ENCODE measurements around the gene PKD1. TPM values are rescaled to one million over a fixed set of nuclear protein-coding genes. Genes with fewer than 3 reads are reported as not detected.

Gene PKD1
- total RNA-seq, 2 donors from 2014 or later = 205 to 349 TPM

- TF ChIP-seq POLR2AphosphoS5 (IDR thresholded peaks at IDR 0.05) = no peak
- no peak for TF ChIP-seq POLR2A (IDR thresholded peaks at IDR 0.05)
- TF ChIP-seq, protein P1, sequence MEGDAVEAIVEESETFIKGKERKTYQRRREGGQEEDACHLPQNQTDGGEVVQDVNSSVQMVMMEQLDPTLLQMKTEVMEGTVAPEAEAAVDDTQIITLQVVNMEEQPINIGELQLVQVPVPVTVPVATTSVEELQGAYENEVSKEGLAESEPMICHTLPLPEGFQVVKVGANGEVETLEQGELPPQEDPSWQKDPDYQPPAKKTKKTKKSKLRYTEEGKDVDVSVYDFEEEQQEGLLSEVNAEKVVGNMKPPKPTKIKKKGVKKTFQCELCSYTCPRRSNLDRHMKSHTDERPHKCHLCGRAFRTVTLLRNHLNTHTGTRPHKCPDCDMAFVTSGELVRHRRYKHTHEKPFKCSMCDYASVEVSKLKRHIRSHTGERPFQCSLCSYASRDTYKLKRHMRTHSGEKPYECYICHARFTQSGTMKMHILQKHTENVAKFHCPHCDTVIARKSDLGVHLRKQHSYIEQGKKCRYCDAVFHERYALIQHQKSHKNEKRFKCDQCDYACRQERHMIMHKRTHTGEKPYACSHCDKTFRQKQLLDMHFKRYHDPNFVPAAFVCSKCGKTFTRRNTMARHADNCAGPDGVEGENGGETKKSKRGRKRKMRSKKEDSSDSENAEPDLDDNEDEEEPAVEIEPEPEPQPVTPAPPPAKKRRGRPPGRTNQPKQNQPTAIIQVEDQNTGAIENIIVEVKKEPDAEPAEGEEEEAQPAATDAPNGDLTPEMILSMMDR (IDR thresholded peaks at IDR 0.05) = no peak
Measured at GRCh38 chr16:2095315-2095853, 40.3 kb downstream of the PKD1 start.

DNA sequence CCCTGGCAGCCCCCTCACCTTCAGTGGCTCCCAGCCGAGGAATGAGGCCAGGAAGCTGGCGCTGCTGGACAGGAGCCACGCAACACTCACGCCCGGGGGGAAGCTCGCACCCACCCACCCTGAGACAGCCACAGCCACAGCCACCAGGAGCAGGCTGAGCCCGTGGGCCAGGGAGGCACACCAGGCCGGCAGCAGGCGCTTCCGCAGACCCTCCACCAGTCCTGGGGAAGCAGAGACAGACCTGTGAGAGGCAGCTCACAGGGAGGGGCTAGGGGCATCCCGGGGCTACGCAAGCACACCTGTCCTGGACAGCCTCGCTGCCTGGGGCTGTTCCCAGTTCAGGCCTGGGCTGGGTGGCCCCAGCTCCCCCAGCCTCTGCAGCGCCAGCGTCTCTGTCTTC is 41.9 kb downstream of the PKD1 start:
- Histone ChIP-seq H3K4me1 (replicated peaks) (peaks cover 13% of the 10 kb centered on the region), H3K27ac (no peak overlapping the region), H3K4me3 (no peak overlapping the region), H3K36me3 (peaks cover 9 to 40% of the 10 kb centered on the region in 2 donors), H3K27me3 (replicated peaks; ENCODE audit: insufficient read depth) (no peaks in the 10 kb centered on the region), H3K9me3 (no peaks in the 10 kb centered on the region)
- intact Hi-C loops (cut with DNase I) = no loop called here
- 78% methylated on average over 15 of the region's 15 CpGs for WGBS
- no peak for DNase-seq (ENCODE audit: low spot score)
- TF ChIP-seq, protein P1 (IDR thresholded peaks at IDR 0.05) = no peak
- no peak for TF ChIP-seq POLR2A (IDR thresholded peaks at IDR 0.05)
- TF ChIP-seq POLR2AphosphoS5 (IDR thresholded peaks at IDR 0.05) = no peak

More at GRCh38 chr16:2095315-2095853, 40.3 kb downstream of the PKD1 start:
- 94% methylated on average over 26 of the region's 26 CpGs for WGBS
- DNase-seq (ENCODE audit: low spot score) = no peak
- H3K27ac ChIP-seq = no peak overlapping the region
- peaks cover 9 to 35% of the 10 kb centered on the region in 2 donors for H3K36me3 ChIP-seq
- intact Hi-C loops (cut with DNase I) = no loop called here
- H3K27me3 ChIP-seq (replicated peaks; ENCODE audit: insufficient read depth) = no peaks in the 10 kb centered on the region
- no peaks in the 10 kb centered on the region for H3K9me3 ChIP-seq
- H3K4me1 ChIP-seq (replicated peaks) = peaks cover 13% of the 10 kb centered on the region
- no peak overlapping the region for H3K4me3 ChIP-seq

DNA sequence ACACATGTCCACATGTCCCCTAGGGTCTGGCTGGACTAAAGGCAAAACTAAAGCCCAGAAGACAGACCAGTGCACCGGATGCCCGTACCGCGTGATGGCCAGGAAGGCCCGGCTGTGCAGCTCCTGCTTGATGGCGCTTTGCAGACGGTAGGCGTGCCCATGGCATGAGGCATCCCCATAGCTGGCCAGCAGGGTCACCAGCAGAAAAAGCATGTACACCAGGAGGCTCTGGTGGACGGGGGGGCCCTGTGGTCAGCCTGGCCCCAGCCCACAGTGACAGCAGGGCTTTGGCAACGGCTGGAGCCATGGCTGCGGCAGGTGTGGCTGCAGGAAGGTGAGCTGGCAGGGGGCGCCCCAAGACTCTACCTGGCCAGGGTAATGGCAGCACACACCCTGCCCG is 42.8 kb downstream of the PKD1 start:
- H3K36me3 ChIP-seq = peaks cover 9 to 40% of the 10 kb centered on the region in 2 donors

GRCh38 chr16:2092256-2092620 is 43.5 kb downstream of the PKD1 start:
- H3K36me3 ChIP-seq = peaks cover 6 to 40% of the 10 kb centered on the region in 2 donors
- intact Hi-C loops (cut with DNase I) = no loop called here
- WGBS = 86% methylated on average over 16 of the region's 16 CpGs
- H3K4me1 ChIP-seq (replicated peaks) = peaks cover 13% of the 10 kb centered on the region
- TF ChIP-seq, protein P1 (IDR thresholded peaks at IDR 0.05) = no peak
- TF ChIP-seq POLR2AphosphoS5 (IDR thresholded peaks at IDR 0.05) (no peak), POLR2A (IDR thresholded peaks at IDR 0.05) (no peak)
- H3K9me3 ChIP-seq = no peaks in the 10 kb centered on the region
- peak overlapping the region in 1 of 2 donors; percentile 77 for H3K27ac ChIP-seq
- H3K27me3 ChIP-seq (replicated peaks; ENCODE audit: insufficient read depth) = no peaks in the 10 kb centered on the region
- H3K4me3 ChIP-seq = no peak overlapping the region
- DNase-seq (ENCODE audit: low spot score) = no peak

More for the DNA sequence above, 42.8 kb downstream of the PKD1 start:
- Histone ChIP-seq H3K4me3 (no peak overlapping the region), H3K27me3 (replicated peaks; ENCODE audit: insufficient read depth) (no peaks in the 10 kb centered on the region), H3K27ac (no peak overlapping the region), H3K9me3 (no peaks in the 10 kb centered on the region), H3K4me1 (replicated peaks) (peaks cover 13% of the 10 kb centered on the region)
- no peak for DNase-seq (ENCODE audit: low spot score)
- TF ChIP-seq, protein P1 (IDR thresholded peaks at IDR 0.05) = no peak
- TF ChIP-seq POLR2AphosphoS5 (IDR thresholded peaks at IDR 0.05) = no peak
- TF ChIP-seq POLR2A (IDR thresholded peaks at IDR 0.05) = no peak
- intact Hi-C loops (cut with DNase I) = no loop called here
- 95% methylated on average over 13 of the region's 13 CpGs for WGBS

GRCh38 chr16:2091547-2092255 is 44.0 kb downstream of the PKD1 start:
- Histone ChIP-seq H3K27ac (peak overlapping the region in 1 of 2 donors; percentile 77), H3K9me3 (no peaks in the 10 kb centered on the region), H3K4me3 (no peak overlapping the region), H3K4me1 (replicated peaks) (peaks cover 16% of the 10 kb centered on the region), H3K36me3 (peaks cover 3 to 37% of the 10 kb centered on the region in 2 donors), H3K27me3 (replicated peaks; ENCODE audit: insufficient read depth) (no peaks in the 10 kb centered on the region)
- WGBS = 64% methylated on average over 46 of the region's 49 CpGs
- TF ChIP-seq POLR2A (IDR thresholded peaks at IDR 0.05) (no peak), POLR2AphosphoS5 (IDR thresholded peaks at IDR 0.05) (no peak)
- TF ChIP-seq, protein P1 (IDR thresholded peaks at IDR 0.05) = no peak
- DNase-seq (ENCODE audit: low spot score) = no peak
- intact Hi-C loops (cut with DNase I) = no loop called here
